K562 (cell line): ENCODE results near the gene NEMP2. TPM values are rescaled to one million over a fixed set of nuclear protein-coding genes. Genes with fewer than 3 reads are reported as not detected.
A peak's percentile ranks its signal among the peaks of the same experiment; 100 is the strongest.

Source experiments
- ATAC-seq: fragments of 200-7000 bp; cut with Tn5 transposase; 3 replicates; pipeline ENCODE4 v1.9.1; 2020; ENCODE audit warnings: moderate library complexity
- BruUV-seq: library from RNA; stranded (reverse); fragments of 400-500 nt; replicated peaks from 2 replicates; lab custom pipeline; 2021; lab: Mats Ljungman, UMichigan
- CTCF ChIA-PET: fragments of 300-600 bp; formaldehyde crosslinking; extraction: SDS; loops from one replicate; lab custom pipeline; 2021; ENCODE audit warnings: low intra/inter-chr PET ratio; lab: Yijun Ruan, JAX
- POLR2A ChIA-PET: fragments of 300-600, 350-650 bp; sonication (Branson Sonifier 250); formaldehyde crosslinking; extraction: SDS; loops from one replicate; lab custom pipeline; 2021; ENCODE audit warnings: antibody characterized with exemption, inconsistent platforms; lab: Yijun Ruan, JAX
- DNase-seq, 4 experiments: peaks; one replicate each; pipeline versions ENCODE4 v3.0.0 to v3.0.0-alpha.2; 2011 to 2018; ENCODE audit warnings: low spot score in 3 of 4, mixed read lengths in 3 of 4; ENCODE audit errors: extremely low read depth in 1 of 4
- FAIRE-seq: peaks from 2 replicates; lab custom pipeline; 2011; peaks lifted over from hg19 to GRCh38; lab: Jason Lieb, UNC
- H2AFZ ChIP-seq: 2 replicates; pipeline ENCODE4 v1.6.0; 2011; ENCODE audit warnings: low read depth, low read length, control low read depth, inconsistent platforms
- H3K27ac ChIP-seq: fragments of 200-600 bp; 3 replicates; pipeline ENCODE4 v1.8.0; 2011; ENCODE audit warnings: low read depth, mild to moderate bottlenecking, control low read depth, inconsistent platforms, low read length, moderate library complexity, mixed read lengths; ENCODE audit errors: extremely low read depth
- H3K27me3 ChIP-seq, 2 experiments: fragments of 300-600 bp in 1 of 2; 2 replicates in 1 of 2; 3 replicates in 1 of 2; pipeline versions ENCODE4 v1.6.0 to v1.8.0; 2011; ENCODE audit warnings: inconsistent platforms in 2 of 2, low read length in 2 of 2, mild to moderate bottlenecking in 1 of 2, mixed read lengths in 1 of 2, moderate library complexity in 1 of 2; ENCODE audit not compliant: control insufficient read depth in 2 of 2, insufficient read depth in 2 of 2
- H3K36me3 ChIP-seq: fragments of 300-600 bp; 3 replicates; pipeline ENCODE4 v1.8.0; 2011; ENCODE audit warnings: mild to moderate bottlenecking, low read length, inconsistent platforms; ENCODE audit not compliant: control insufficient read depth, insufficient read depth
- H3K4me1 ChIP-seq, 2 experiments: fragments of 200-600 bp in 1 of 2; replicated peaks in 1 of 2; 2 replicates in 1 of 2; 3 replicates in 1 of 2; pipeline versions ENCODE4 v1.5.1 to v1.8.0; 2011; ENCODE audit warnings: inconsistent platforms in 2 of 2, low read length in 2 of 2, mild to moderate bottlenecking in 1 of 2, mixed read lengths in 1 of 2, moderate library complexity in 1 of 2; ENCODE audit not compliant: control insufficient read depth in 2 of 2, insufficient read depth in 2 of 2
- H3K4me2 ChIP-seq: 2 replicates; pipeline ENCODE4 v1.6.1; 2011; ENCODE audit warnings: low read length, control low read depth, inconsistent platforms, mixed read lengths; ENCODE audit not compliant: insufficient read depth
- H3K4me3 ChIP-seq: fragments of 200-600 bp; sonication (generic), shearing (Covaris generic); 2 replicates; pipeline ENCODE4 v1.5.1; 2016; ENCODE audit warnings: control low read depth, inconsistent platforms
- H3K79me2 ChIP-seq: fragments of 200-600 bp; 3 replicates; pipeline ENCODE4 v1.8.0; 2011; ENCODE audit warnings: low read length, inconsistent platforms; ENCODE audit not compliant: control insufficient read depth, insufficient read depth
- H3K9ac ChIP-seq, 2 experiments: 2 replicates each; pipeline versions ENCODE4 v1.6.0 to v1.6.1; 2011; ENCODE audit warnings: low read depth in 2 of 2, low read length in 2 of 2, control low read depth in 1 of 2, inconsistent platforms in 1 of 2, mild to moderate bottlenecking in 1 of 2, mixed read lengths in 1 of 2; ENCODE audit not compliant: insufficient read depth in 1 of 2
- H3K9me1 ChIP-seq: one replicate; pipeline ENCODE4 v1.6.0; 2011; ENCODE audit warnings: inconsistent platforms, mild to moderate bottlenecking, low read length, moderate library complexity; ENCODE audit not compliant: control insufficient read depth, insufficient read depth
- H3K9me3 ChIP-seq: replicated peaks from 2 replicates; pipeline ENCODE4 v1.5.1; 2011; ENCODE audit warnings: low read depth, low read length, inconsistent platforms; ENCODE audit not compliant: control insufficient read depth, insufficient read depth
- H4K20me1 ChIP-seq: replicated peaks from 2 replicates; pipeline ENCODE4 v1.6.1; 2011; ENCODE audit warnings: low read length, inconsistent platforms, mixed read lengths; ENCODE audit not compliant: control insufficient read depth, insufficient read depth
- DIDO1 ChIP-seq: fragments of 450-650 bp; IDR thresholded peaks from 2 replicates; pipeline ENCODE4 v1.6.1; 2016; ENCODE audit warnings: low read depth, missing biosample characterization, missing genetic modification characterization
- ELK3 ChIP-seq: fragments of 450-650 bp; formaldehyde crosslinking; IDR thresholded peaks from 2 replicates; pipeline ENCODE4 v1.4.0; 2020; ENCODE audit warnings: mild to moderate bottlenecking
- MCM3 ChIP-seq: fragments of 450-650 bp; IDR thresholded peaks from 2 replicates; pipeline ENCODE4 v1.6.1; 2016
- MEF2D ChIP-seq: conservative IDR thresholded peaks from 2 replicates; pipeline ENCODE4 v1.6.1; 2016; ENCODE audit warnings: low read depth, missing genetic modification characterization, missing compliant biosample characterization
- MITF ChIP-seq: IDR thresholded peaks from 2 replicates; pipeline ENCODE4 v1.6.1; 2014; ENCODE audit warnings: antibody characterized with exemption
- TAF9B ChIP-seq: fragments of 450-650 bp; IDR thresholded peaks from 2 replicates; pipeline ENCODE4 v1.6.1; 2018; ENCODE audit warnings: mild to moderate bottlenecking; ENCODE audit not compliant: partially characterized antibody
- ZBTB49 ChIP-seq: sonication (generic); formaldehyde crosslinking; IDR thresholded peaks from 2 replicates; pipeline ENCODE4 v1.8.0; 2022; ENCODE audit warnings: missing genetic modification reagents, mild to moderate bottlenecking, borderline replicate concordance
- ZNF324 ChIP-seq: fragments of 250-450 bp; sonication (Bioruptor Pico); IDR thresholded peaks from 2 replicates; pipeline ENCODE4 v1.4.0; 2020; ENCODE audit warnings: mild to moderate bottlenecking
- ZNF583 ChIP-seq: fragments of 250-450 bp; sonication (Bioruptor Pico); IDR thresholded peaks from 2 replicates; pipeline ENCODE4 v1.4.0; 2020
- WGBS: fragments of 100-300 bp; shearing (Covaris generic); methylation state at CpG from one replicate; pipeline ENCODE4 v1.1.6; 2016; ENCODE audit warnings: low coverage, mixed read lengths; ENCODE audit not compliant: insufficient coverage; ENCODE audit errors: missing lambda C conversion rate; 5-methylcytosine and 5-hydroxymethylcytosine counted together
- in situ Hi-C: fragments of 300-500 bp; cut with MboI; formaldehyde crosslinking; loops from 4 replicates; pipeline ENCODE4 v1.15.0; 2018; ENCODE audit warnings: inconsistent platforms, mixed read lengths
- intact Hi-C: fragments of 100-400 bp; cut with micrococcal nuclease; formaldehyde crosslinking; loops from 2 replicates; pipeline ENCODE4 v1.14.2; 2022
- polyA plus RNA-seq, 8 experiments: library from polyadenylated mRNA; depleted of rRNA in 4 of 8; stranded (reverse) in 5 of 8; unstranded in 3 of 8; fragments of >200 nt; fragmentation: Nextera tagmentation in 2 of 8; fragmentation: Illumina TruSeq in 1 of 8; extraction: Ambion mirVana in 2 of 8; extraction: Trizol in 1 of 8; gene quantifications; 2 replicates each; pipeline versions ENCODE4 v1.2.1 to v1.2.3, GENCODE V29; 2011 to 2014; ENCODE audit warnings: inconsistent platforms in 1 of 8, missing spikeins in 1 of 8
- total RNA-seq, 7 experiments: library from RNA; depleted of rRNA in 6 of 7; stranded (reverse); fragments of >200 nt in 6 of 7; fragmentation: Illumina TruSeq in 2 of 7; extraction: Trizol in 2 of 7; gene quantifications; 2 replicates each; pipeline versions ENCODE4 v1.2.1 to v1.2.3, GENCODE V29; 2011 to 2021; ENCODE audit warnings: low replicate concordance in 1 of 7
- TF ChIP-seq, protein P1 (sequence below), 2 experiments: IDR thresholded peaks; 2 replicates each; pipeline ENCODE4 v1.6.1; 2011; ENCODE audit warnings: borderline replicate concordance in 1 of 2, control low read depth in 1 of 2, low read depth in 1 of 2, low read length in 1 of 2, mild to moderate bottlenecking in 1 of 2, mixed read lengths in 1 of 2, moderate library complexity in 1 of 2; ENCODE audit not compliant: insufficient read depth in 1 of 2, insufficient read length in 1 of 2, poor library complexity in 1 of 2, severe bottlenecking in 1 of 2; ENCODE audit errors: extremely low read depth in 1 of 2

Gene NEMP2
- total and polyA plus RNA-seq, 9 of the 15 experiments (the other 6 are each of a cell fraction or from before 2014, with no cell fraction given) = 0.32 to 3.0 (median 1.7) TPM

GRCh38 chr2:190579058-190579410 lies 44.5 kb upstream of the NEMP2 start:
- ChIA-PET CTCF (interaction anchor here (0.6 kb wide), 1 partner anchor 112 kb away, joined by 3 read pairs; no protein-coding TSS in a partner anchor), POLR2A (interaction anchor here (1.5 kb wide), 1 partner anchor 9 kb away, joined by 5 read pairs; no protein-coding TSS in a partner anchor)
- Histone ChIP-seq H3K4me3 (no peak overlapping the region), H2AFZ (peak overlapping the region; percentile 67; the same call in 1 of the 2 replicates), H3K79me2 (no peaks in the 10 kb centered on the region), H3K4me1 (peaks cover 4 to 57% of the 10 kb centered on the region in 2 experiments; a peak in 4 of 5 replicates), H3K27me3 (no peaks in the 10 kb centered on the region), H3K36me3 (no peaks in the 10 kb centered on the region), H3K4me2 (peak overlapping the region; percentile 52), H4K20me1 (no peaks in the 10 kb centered on the region), H3K27ac (peak overlapping the region; percentile 54; the same call in 2 of the 3 replicates), H3K9me3 (no peaks in the 10 kb centered on the region), H3K9me1 (no peaks in the 10 kb centered on the region), H3K9ac (peak overlapping the region in 1 of 2 experiments; percentile 62; a peak in 1 of 4 replicates)
- FAIRE-seq (no peak), DNase-seq (no peak), ATAC-seq (no peak)
- BruUV-seq = no TSS peak
- TF ChIP-seq ZNF583 (CRISPR knock-in tag) (no peak), ZBTB49 (CRISPR knock-in tag) (no peak), ZNF324 (no peak), TAF9B (no peak), MEF2D (tag) (no peak), MITF (no peak), DIDO1 (tag) (no peak), ELK3 (CRISPR knock-in tag) (no peak), MCM3 (no peak)
- TF ChIP-seq, protein P1, sequence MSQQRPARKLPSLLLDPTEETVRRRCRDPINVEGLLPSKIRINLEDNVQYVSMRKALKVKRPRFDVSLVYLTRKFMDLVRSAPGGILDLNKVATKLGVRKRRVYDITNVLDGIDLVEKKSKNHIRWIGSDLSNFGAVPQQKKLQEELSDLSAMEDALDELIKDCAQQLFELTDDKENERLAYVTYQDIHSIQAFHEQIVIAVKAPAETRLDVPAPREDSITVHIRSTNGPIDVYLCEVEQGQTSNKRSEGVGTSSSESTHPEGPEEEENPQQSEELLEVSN (IDR thresholded peaks at IDR 0.05; ENCODE audit: borderline replicate concordance in 1 of 2, extremely low read depth in 1 of 2, insufficient read depth in 1 of 2, insufficient read length in 1 of 2, low read depth in 1 of 2, low read length in 1 of 2, poor library complexity in 1 of 2, severe bottlenecking in 1 of 2) = no peak
- intact Hi-C loops (no loop called here), in situ Hi-C loops (no loop called here)
- 52% methylated on average over 2 of the region's 2 CpGs for WGBS
